Mesenteric fat pad (tissue), 1 donor: Measurements from ENCODE around the gene GUCY1A2. TPM values are rescaled to one million over a fixed set of nuclear protein-coding genes. Genes with fewer than 3 reads are reported as not detected.
A peak's percentile ranks its signal among the peaks of the same experiment; 100 is the strongest.
"Not testable (repeated sequence)": the region's sequence is repeated elsewhere in the genome, so short reads cannot be mapped to it uniquely, and the experiment has no call there.

Experiments used
- DNase-seq: peaks from one replicate; pipeline ENCODE4 v3.0.0-alpha.2; 2020; ENCODE audit warnings: low spot score
- total RNA-seq: library from RNA; stranded (reverse); fragmentation: NEBNext Ultra II Directional; extraction: Animal tissue kit (Norgen Biotek cat#: 25700); gene quantifications from one replicate; pipeline ENCODE4 v1.2.1, GENCODE V29; 2021
- donor health status: DM: yes; HTN: yes; CAD: no.

GUCY1A2 gene
- total RNA-seq, 1 donor from 2014 or later = 6.9 TPM

DNA sequence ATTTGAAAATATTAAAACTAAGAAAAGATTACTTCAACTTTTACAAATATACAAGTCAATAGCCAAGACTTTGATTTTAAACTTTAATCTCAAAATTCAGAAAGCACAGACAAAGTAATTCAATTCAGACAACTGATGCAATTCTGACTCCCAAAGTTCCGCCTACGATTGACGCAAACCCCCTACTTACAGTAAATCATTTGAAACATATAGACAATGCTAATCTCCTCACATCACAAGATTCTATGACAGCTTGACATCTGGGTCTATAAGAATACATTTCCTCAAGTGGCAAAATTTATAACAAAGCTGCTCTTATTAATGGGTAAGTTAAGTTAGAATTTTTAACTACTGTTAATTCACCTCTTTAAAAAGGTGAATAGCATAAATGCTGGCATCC is 75.2 kb downstream of the GUCY1A2 start:
- DNase-seq = no peak

DNA sequence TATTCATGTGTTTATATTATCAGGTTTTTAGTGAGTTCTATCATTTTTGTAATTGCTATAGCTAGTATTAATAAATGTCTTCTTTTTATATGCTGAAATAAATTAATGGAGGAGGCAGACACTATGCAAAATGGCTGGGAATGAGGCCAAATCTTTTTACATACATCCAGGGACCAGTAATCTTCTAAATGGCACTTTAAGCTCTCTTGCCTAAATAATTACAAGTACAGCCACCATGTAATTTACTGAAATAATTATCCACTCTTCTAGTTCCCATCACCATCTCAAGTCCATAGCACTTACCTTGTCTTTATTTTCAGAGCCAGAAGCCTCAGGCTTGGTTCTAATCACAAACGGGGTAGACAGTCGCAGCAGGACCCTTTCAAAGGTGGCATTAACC is 79.1 kb downstream of the GUCY1A2 start:
- DNase-seq = no peak

DNA sequence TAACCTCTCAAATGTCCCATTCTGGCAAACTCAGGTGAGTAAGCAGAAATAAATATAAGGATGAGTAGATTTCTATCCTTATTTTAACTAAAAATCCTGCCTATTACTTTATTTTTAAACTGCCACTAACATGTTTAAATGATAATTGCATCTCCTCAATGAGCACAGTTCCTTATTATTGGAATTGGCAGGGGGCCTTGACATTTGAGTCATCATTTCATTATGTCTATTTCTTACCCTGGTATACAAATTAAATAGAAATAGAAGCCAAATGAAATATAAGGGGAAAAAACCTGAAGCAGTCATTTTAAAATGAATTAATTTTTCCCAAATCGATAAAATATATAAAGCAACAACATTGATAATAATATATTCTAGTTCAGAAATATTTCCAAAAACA is 81.2 kb downstream of the GUCY1A2 start:
- no peak for DNase-seq

- no peak for DNase-seq
Measured at GRCh38 chr11:106925245-106925644, 93.0 kb downstream of the GUCY1A2 start.

DNA sequence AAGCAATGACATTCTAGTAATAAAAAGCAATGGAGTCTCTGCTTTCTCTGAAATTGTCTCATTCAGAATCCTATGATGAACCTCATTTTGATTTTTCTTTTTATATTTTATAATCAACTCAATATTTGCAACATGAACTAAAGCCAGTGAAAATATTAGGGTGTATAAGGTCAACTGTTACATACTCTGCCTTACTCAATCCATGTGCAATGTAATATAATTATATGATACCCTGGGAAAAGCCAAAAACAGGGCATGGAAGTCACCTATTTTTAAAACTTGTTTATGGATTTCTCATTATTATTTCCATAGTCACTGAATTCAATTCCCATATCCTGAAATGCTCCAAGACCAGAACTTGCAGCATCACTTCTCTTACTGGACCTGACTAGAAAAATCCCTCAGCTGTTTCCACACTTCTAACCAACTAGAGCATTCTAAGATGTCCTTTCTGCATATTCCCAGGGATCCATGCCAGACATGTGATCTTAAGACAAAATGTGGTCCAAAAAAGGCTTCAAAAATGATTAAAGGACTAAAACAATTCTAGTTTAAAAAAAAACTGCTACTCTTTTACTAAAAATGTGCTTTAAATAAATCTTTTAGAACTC is 97.3 kb downstream of the GUCY1A2 start:
- no peak for DNase-seq

GRCh38 chr11:106917973-106918372 is 100.3 kb downstream of the GUCY1A2 start:
- no peak for DNase-seq

GRCh38 chr11:106914409-106914808 is 103.9 kb downstream of the GUCY1A2 start:
- no peak for DNase-seq

DNA sequence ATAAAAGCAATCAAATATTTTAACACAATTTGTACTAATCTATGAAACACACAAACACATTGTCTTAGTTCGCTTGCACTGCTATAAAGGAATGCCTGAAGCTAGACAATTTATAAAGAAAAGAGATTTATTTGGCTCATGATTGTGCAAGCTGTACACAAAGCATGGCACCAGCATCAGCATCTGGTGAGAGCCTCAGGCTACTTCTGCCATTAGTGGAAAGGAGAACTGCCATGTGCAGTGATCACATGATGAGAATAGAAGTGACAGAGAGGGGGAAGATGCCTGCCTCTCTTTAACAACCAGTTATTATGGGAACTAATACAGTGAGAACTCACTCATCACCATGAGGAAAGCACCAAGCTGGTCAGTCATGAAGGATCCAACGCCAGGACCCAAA is 105.1 kb downstream of the GUCY1A2 start:
- no peak for DNase-seq

DNA sequence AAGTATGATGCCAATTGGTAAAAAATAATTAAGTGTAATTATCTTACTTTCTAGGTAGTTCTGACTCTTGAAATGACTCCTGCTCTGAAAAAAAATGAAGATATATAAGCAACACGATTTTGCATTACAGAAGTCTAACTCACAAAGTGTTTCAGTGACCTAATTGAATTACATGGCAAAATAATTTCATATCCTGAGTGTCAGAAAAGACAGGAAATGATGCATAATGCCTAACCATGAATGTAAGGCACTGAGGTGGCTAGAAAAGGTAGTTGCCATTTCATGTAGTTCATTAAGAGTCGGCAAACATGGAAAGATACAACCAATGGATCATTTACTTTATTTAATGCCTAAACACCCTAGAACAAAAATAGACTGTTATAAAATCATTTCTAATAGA is 113.5 kb downstream of the GUCY1A2 start:
- no peak for DNase-seq

- no peak for DNase-seq
Measured at GRCh38 chr11:106889718-106890117, 128.6 kb downstream of the GUCY1A2 start.

DNA sequence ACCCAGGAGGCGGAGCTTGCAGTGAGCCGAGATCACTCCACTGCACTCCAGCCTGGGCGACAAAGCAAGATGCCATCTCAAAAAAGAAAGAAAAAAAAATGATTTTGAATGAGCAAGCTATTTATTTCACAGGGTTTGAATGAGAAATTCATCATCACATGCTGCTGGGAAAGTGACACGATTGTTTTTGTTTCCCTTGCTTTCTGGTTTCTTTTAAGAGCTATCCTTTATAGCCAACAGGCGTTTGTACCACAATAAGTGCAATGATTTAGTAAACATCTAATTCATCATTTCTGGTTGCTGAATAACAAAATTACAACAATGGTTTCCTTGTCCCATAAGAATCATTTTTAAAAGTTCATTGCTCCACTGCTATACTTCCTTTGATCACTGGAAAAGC is 129.9 kb downstream of the GUCY1A2 start:
- no peak for DNase-seq

DNA sequence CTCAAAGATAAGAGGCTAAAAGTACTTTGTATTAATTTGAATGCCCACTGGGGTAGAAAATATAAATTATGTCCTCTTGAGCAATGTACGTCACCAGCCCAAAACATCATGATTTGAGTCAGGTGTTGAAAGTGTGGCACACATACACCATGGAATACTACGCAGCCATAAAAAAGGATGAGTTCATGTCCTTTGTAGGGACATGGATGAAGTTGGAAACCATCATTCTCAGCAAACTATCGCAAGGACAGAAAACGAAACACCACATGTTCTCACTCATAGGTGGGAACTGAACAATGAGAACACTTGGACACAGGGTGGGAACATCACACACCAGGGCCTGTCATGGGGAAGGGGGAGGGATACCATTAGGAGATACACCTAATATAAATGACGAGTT is 134.6 kb downstream of the GUCY1A2 start:
- not testable (repeated sequence) for DNase-seq

DNA sequence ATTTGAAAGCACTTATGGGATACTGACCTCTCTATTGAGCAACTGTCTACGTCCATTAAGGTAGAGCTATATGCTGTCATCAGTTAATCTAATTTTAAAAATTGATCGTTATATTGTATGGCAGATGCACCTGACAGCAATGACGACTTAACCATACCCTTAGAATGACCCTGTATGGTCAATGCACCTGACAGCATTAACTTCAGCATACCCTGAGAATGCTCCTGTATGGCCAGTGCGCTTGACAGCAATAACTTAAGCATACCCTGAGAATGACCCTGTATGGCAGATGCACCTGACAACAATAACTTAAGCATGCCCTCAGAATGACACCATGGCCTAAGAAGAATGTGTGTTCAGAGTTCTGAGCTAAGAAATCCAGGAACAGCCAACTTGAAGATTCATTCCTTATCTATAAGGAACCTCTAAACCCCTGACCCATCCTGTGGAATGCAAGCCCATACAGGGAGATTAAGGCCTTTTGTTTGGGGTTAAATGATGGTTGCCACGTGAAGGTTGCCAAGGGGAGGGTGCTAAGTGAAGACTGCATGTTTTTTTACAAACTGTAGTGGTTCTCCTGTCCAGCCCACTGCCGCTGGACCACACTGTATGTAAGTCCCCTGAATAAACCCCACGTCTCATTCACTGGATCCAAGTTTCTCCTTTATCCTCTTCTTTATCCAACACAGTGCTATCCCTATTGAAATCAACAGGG is 138.3 kb downstream of the GUCY1A2 start:
- DNase-seq = no peak

DNA sequence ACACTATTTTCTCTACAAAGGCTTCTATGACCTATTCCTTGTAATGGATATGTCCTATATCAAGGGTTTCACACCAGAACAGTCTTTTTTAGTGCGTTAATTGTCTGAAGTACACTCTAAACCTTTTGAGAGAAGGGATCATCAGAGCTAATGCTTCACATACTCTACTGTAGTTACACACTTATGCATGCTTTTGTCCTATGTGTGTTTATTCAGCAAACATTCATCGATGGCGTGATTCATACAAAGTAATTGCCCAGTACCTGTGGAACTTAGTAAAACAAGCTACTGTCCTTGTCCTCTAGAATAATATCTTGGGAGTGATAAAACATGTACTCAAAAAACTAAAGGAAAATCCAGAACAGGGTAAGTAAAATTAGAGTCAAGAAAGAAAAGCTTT is 139.2 kb downstream of the GUCY1A2 start:
- DNase-seq = no peak

GRCh38 chr11:106875013-106875412 is 143.3 kb downstream of the GUCY1A2 start:
- DNase-seq = no peak

DNA sequence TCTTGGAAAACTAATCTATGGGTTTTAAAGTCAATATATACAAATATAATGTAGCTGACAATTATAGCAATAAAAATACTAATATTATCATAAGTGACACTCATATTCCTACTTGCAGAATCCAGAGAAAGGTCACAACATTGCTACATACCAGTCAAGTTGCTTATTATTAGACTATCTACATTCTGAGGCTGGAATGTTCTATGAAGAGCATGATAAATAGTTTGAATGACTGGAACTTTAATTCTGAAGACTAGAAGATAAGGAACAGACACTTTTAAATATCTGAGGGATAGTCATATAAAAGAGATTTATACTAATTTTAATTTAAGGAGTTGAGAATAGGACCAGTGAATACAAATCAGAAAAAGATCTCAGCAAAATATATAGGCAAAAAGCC is 146.0 kb downstream of the GUCY1A2 start:
- DNase-seq = no peak

DNA sequence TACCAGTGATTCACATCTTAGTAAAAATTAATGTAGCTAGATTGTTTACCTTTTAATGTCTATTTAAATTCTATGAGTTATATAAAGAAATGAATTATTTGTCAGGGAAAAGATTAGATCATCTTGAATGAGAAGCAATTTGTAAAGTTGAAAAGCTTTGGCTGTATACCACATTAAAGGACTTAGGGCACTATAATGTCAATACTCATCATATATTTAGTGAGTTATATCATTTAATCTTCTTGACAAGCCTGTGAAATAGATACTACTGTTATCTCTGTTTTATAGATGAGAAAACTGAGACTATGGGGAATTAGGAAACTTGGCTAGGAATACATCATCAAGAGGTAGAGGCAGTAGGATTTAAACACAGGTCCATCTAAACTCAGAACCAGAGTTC is 160.1 kb downstream of the GUCY1A2 start:
- DNase-seq = no peak

- DNase-seq = no peak
Measured at GRCh38 chr11:106856566-106856965, 161.7 kb downstream of the GUCY1A2 start.

GRCh38 chr11:106854429-106854828 is 163.8 kb downstream of the GUCY1A2 start:
- DNase-seq = no peak

DNA sequence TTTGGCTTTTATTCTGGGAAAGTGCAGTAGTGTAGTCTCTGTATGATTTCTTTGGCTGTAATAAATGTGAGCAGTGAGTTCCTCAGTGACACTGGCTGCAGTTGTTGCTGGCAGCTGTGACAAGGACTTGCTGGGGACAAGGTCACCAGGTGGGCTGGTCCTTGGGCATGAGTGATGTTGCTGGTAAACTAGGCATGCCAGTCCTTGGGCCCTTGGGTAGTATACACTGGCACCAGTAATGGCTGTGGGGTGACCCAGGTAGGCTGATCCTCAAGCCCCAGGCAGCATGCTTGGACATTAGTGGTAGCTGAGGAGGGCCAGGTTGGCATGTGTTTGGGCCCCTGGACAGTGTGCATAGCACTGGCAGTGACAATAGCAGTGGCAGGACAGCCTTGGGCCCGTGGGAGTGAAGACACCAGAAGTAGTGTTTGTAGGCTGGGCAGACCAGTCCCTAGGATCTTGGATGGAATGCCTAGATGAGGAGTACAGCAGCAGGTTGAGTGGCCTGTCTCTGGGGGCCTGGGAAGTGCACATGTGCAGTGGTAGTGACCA is 164.3 kb downstream of the GUCY1A2 start:
- peak; percentile 85 for DNase-seq

GRCh38 chr11:106852779-106853178 is 165.5 kb downstream of the GUCY1A2 start:
- DNase-seq = no peak

GRCh38 chr11:106848526-106848925 is 169.8 kb downstream of the GUCY1A2 start:
- DNase-seq = no peak

DNA sequence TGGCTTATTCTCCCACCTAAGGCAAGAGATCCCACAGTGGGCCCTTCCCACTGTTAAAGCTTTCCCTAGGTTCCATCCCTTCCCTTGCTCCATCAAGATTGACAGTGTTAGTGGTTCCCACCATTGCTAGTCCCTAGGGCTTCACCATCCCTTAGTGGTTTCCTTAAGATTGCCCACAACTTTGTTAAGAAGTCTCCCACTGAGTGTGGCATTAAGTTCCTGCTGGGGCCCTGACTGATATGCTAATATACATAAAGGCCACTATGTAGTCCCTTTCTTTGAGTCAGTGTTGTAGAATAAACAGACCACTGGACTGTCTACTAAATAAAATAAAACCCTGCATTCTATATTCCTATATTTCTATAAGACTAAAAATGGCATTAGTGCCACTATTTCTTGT is 176.1 kb downstream of the GUCY1A2 start:
- no peak for DNase-seq
